ENCODE results near the gene DBH. TPM values are rescaled to one million over a fixed set of nuclear protein-coding genes. Genes with fewer than 3 reads are reported as not detected.

Gene DBH
- total and polyA plus RNA-seq, 10 of the 15 experiments (the other 5 are each of a cell fraction or from before 2014, with no cell fraction given), result not detected

DNA sequence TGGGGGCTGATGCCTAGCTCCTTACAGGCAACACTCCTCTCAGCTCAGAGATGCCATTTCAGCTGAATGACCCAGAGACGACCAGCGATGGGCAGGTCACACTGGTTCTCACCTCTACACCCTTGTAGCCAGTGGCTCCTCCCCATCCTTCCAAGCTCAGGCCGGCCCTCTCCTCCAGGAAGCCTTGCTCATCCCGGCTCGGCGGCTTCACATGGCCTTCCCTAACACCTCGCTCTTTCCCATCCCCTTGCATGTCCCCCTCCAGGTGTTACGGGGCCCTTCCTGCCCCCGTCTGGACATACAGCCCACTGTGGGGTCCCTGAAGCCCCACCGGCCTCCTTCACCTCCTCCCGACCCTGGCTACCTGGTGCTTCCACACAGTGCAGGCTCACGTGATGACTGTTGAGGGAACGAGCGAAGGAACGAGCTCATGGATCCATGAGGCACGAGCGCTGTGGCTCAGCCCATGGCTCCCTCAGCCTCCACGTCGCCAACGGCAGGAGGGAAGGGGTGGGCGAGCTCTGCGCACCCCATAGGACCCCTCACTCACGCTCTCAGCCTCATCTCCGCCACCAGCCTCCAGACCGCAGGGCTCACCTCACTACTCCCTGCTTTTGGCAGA, 56.3 kb downstream of the DBH start:
- in situ Hi-C loops (cut with MboI) (no loop called here), intact Hi-C loops (cut with micrococcal nuclease; ENCODE audit: unreplicated experiment) (no loop called here)
- Histone ChIP-seq H3K9ac (ENCODE audit: control insufficient read depth, insufficient read depth, low read length) (no peak overlapping the region), H3K4me2 (ENCODE audit: control insufficient read depth, insufficient read depth) (no peak overlapping the region), H3K36me3 (ENCODE audit: control insufficient read depth in 2 of 2, insufficient read depth in 2 of 2, low read length in 1 of 2) (no peaks in the 10 kb centered on the region), H3K27me3 (replicated peaks in 1 of 2; ENCODE audit: control insufficient read depth in 2 of 2, insufficient read depth in 2 of 2, low read length in 1 of 2) (no peaks in the 10 kb centered on the region; a peak in 1 of 4 replicates), H3K27ac (ENCODE audit: control insufficient read depth, insufficient read depth) (no peak overlapping the region), H3K4me3 (no peak overlapping the region), H3K9me3 (replicated peaks; ENCODE audit: control insufficient read depth, insufficient read depth, low read length) (no peaks in the 10 kb centered on the region), H3K79me2 (ENCODE audit: control insufficient read depth, insufficient read depth, low read length) (no peaks in the 10 kb centered on the region), H4K20me1 (ENCODE audit: control insufficient read depth, insufficient read depth) (no peaks in the 10 kb centered on the region), H2AFZ (ENCODE audit: control insufficient read depth, low read depth, low read length) (no peak overlapping the region), H3K4me1 (ENCODE audit: control insufficient read depth, insufficient read depth, low read length) (no peaks in the 10 kb centered on the region)
- ChIA-PET SMC1A (ENCODE audit: uncharacterized antibody, unreplicated experiment) (no interaction called here), POLR2A (no interaction called here), RAD21 (ENCODE audit: unreplicated experiment) (no interaction called here), CTCF (no interaction called here)
- DNase-seq (ENCODE audit: low read depth, low spot score) (no peak), ATAC-seq (no peak), FAIRE-seq (no peak)
- BruUV-seq (replicated peaks), result no TSS peak
- WGBS (ENCODE audit: insufficient coverage, insufficient replicate concordance, low lambda C conversion rate, missing lambda C conversion rate), result 17% methylated on average over 22 of the region's 25 CpGs
- TF ChIP-seq YBX1 (IDR thresholded peaks at IDR 0.05) (no peak), SMAD5 (IDR thresholded peaks at IDR 0.05; ENCODE audit: low read depth) (no peak), IKZF2 (IDR thresholded peaks at IDR 0.05) (no peak), TCF7 (IDR thresholded peaks at IDR 0.05; ENCODE audit: borderline replicate concordance) (no peak), GATAD2B (conservative IDR thresholded peaks at IDR 0.05; ENCODE audit: low read depth) (no peak), MYC (IDR thresholded peaks at IDR 0.05; ENCODE audit: insufficient read depth, insufficient read length, insufficient replicate concordance, low read length, severe bottlenecking) (no peak), SMC3 (IDR thresholded peaks at IDR 0.05; ENCODE audit: borderline replicate concordance, low read length) (no peak), MYB (IDR thresholded peaks at IDR 0.05; ENCODE audit: borderline replicate concordance, low read depth, low read length) (no peak), NR2C1 (IDR thresholded peaks at IDR 0.05) (no peak), SMARCA5 (IDR thresholded peaks at IDR 0.05) (no peak), NRF1 (conservative IDR thresholded peaks at IDR 0.05; ENCODE audit: low read depth, low read length) (no peak)
- TF ChIP-seq, protein P1, sequence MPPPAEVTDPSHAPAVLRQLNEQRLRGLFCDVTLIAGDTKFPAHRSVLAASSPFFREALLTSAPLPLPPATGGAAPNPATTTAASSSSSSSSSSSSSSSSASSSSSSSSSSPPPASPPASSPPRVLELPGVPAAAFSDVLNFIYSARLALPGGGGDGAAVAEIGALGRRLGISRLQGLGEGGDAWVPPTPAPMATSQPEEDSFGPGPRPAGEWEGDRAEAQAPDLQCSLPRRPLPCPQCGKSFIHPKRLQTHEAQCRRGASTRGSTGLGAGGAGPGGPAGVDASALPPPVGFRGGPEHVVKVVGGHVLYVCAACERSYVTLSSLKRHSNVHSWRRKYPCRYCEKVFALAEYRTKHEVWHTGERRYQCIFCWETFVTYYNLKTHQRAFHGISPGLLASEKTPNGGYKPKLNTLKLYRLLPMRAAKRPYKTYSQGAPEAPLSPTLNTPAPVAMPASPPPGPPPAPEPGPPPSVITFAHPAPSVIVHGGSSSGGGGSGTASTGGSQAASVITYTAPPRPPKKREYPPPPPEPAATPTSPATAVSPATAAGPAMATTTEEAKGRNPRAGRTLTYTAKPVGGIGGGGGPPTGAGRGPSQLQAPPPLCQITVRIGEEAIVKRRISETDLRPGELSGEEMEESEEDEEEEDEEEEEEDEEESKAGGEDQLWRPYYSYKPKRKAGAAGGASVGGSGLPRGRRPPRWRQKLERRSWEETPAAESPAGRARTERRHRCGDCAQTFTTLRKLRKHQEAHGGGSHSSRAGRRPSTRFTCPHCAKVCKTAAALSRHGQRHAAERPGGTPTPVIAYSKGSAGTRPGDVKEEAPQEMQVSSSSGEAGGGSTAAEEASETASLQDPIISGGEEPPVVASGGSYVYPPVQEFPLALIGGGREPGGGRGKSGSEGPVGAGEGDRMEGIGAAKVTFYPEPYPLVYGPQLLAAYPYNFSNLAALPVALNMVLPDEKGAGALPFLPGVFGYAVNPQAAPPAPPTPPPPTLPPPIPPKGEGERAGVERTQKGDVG (CRISPR knock-in tag; IDR thresholded peaks at IDR 0.05), result no peak
- TF ChIP-seq, protein P2, sequence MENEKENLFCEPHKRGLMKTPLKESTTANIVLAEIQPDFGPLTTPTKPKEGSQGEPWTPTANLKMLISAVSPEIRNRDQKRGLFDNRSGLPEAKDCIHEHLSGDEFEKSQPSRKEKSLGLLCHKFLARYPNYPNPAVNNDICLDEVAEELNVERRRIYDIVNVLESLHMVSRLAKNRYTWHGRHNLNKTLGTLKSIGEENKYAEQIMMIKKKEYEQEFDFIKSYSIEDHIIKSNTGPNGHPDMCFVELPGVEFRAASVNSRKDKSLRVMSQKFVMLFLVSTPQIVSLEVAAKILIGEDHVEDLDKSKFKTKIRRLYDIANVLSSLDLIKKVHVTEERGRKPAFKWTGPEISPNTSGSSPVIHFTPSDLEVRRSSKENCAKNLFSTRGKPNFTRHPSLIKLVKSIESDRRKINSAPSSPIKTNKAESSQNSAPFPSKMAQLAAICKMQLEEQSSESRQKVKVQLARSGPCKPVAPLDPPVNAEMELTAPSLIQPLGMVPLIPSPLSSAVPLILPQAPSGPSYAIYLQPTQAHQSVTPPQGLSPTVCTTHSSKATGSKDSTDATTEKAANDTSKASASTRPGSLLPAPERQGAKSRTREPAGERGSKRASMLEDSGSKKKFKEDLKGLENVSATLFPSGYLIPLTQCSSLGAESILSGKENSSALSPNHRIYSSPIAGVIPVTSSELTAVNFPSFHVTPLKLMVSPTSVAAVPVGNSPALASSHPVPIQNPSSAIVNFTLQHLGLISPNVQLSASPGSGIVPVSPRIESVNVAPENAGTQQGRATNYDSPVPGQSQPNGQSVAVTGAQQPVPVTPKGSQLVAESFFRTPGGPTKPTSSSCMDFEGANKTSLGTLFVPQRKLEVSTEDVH (IDR thresholded peaks at IDR 0.05; ENCODE audit: low read depth, partially characterized antibody), result no peak
- TF ChIP-seq, protein P3, sequence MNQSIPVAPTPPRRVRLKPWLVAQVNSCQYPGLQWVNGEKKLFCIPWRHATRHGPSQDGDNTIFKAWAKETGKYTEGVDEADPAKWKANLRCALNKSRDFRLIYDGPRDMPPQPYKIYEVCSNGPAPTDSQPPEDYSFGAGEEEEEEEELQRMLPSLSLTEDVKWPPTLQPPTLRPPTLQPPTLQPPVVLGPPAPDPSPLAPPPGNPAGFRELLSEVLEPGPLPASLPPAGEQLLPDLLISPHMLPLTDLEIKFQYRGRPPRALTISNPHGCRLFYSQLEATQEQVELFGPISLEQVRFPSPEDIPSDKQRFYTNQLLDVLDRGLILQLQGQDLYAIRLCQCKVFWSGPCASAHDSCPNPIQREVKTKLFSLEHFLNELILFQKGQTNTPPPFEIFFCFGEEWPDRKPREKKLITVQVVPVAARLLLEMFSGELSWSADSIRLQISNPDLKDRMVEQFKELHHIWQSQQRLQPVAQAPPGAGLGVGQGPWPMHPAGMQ (IDR thresholded peaks at IDR 0.05; ENCODE audit: borderline replicate concordance), result no peak
- TF ChIP-seq, protein P4, sequence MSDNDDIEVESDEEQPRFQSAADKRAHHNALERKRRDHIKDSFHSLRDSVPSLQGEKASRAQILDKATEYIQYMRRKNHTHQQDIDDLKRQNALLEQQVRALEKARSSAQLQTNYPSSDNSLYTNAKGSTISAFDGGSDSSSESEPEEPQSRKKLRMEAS (IDR thresholded peaks at IDR 0.05; ENCODE audit: low read depth, low read length), result no peak
- TF ChIP-seq, protein P5, sequence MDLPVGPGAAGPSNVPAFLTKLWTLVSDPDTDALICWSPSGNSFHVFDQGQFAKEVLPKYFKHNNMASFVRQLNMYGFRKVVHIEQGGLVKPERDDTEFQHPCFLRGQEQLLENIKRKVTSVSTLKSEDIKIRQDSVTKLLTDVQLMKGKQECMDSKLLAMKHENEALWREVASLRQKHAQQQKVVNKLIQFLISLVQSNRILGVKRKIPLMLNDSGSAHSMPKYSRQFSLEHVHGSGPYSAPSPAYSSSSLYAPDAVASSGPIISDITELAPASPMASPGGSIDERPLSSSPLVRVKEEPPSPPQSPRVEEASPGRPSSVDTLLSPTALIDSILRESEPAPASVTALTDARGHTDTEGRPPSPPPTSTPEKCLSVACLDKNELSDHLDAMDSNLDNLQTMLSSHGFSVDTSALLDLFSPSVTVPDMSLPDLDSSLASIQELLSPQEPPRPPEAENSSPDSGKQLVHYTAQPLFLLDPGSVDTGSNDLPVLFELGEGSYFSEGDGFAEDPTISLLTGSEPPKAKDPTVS (IDR thresholded peaks at IDR 0.05; ENCODE audit: low read depth, low read length), result no peak
